KMS-11 (cell line): ENCODE data around the gene PHGDH.

Source experiments
- H2AFZ ChIP-seq: fragments of 200-600 bp; sonication (generic); 2 replicates; pipeline ENCODE4 v1.6.1; 2016; ENCODE audit warnings: antibody characterized with exemption, mixed run types, low read depth
- H3K27ac ChIP-seq: fragments of 200-600 bp; sonication (generic); 2 replicates; pipeline ENCODE4 v1.6.1; 2016; ENCODE audit warnings: mild to moderate bottlenecking, mixed run types
- H3K27me3 ChIP-seq: fragments of 200-600 bp; sonication (generic); 2 replicates; pipeline ENCODE4 v1.6.1; 2017; ENCODE audit warnings: mild to moderate bottlenecking, low read depth, mixed run types, moderate library complexity; ENCODE audit not compliant: insufficient read depth
- H3K36me3 ChIP-seq: fragments of 200-600 bp; sonication (generic); 2 replicates; pipeline ENCODE4 v1.6.1; 2017; ENCODE audit warnings: mild to moderate bottlenecking, mixed run types; ENCODE audit not compliant: insufficient read depth
- H3K4me1 ChIP-seq: fragments of 200-600 bp; sonication (generic); 2 replicates; pipeline ENCODE4 v1.6.1; 2016; ENCODE audit warnings: mild to moderate bottlenecking, low read depth, mixed run types; ENCODE audit not compliant: poor library complexity, severe bottlenecking
- H3K4me2 ChIP-seq: fragments of 200-600 bp; sonication (generic); 2 replicates; pipeline ENCODE4 v1.7.0; 2016; ENCODE audit warnings: mild to moderate bottlenecking, mixed run types
- H3K4me3 ChIP-seq: fragments of 200-600 bp; sonication (generic); IDR thresholded peaks from 2 replicates; pipeline ENCODE4 v1.6.1; 2017; ENCODE audit warnings: low read depth, low read length, mixed read lengths; ENCODE audit not compliant: insufficient read depth
- H3K79me2 ChIP-seq: fragments of 200-600 bp; sonication (generic); 2 replicates; pipeline ENCODE4 v1.6.1; 2016; ENCODE audit warnings: low read depth, mixed run types; ENCODE audit not compliant: insufficient read depth
- H3K9ac ChIP-seq: fragments of 200-600 bp; sonication (generic); 2 replicates; pipeline ENCODE4 v1.6.1; 2016; ENCODE audit warnings: mild to moderate bottlenecking, mixed run types
- H4K20me1 ChIP-seq: fragments of 200-600 bp; sonication (generic); 2 replicates; pipeline ENCODE4 v1.6.1; 2016; ENCODE audit warnings: mild to moderate bottlenecking, mixed run types; ENCODE audit not compliant: insufficient read depth
- TF ChIP-seq, protein P1 (sequence below): fragments of 200-600 bp; sonication (generic); conservative IDR thresholded peaks from 2 replicates; pipeline ENCODE4 v1.6.1; 2017; ENCODE audit warnings: low read depth, mild to moderate bottlenecking, antibody characterized with exemption, low read length, moderate library complexity, mixed read lengths

Gene PHGDH

DNA sequence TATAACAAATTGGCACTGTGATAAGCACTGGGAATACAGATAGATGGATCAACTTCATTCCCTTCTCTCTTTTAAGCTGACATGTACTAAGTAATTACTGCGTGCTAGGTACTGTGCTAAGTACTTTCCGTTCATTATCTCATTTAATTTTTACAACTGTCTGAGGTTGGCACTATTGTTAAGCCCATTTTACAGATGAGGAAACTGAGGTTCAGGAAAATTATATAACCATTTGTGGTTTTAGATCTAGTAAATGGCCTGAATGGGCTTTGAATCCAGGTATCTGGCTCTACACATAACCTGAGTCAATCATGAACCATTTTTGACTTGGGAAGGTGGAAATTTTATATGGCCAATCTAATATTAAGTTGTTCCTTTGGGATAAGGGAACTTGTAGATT is 60.6 kb downstream of the PHGDH start:
- Histone ChIP-seq H3K9ac (no peak overlapping the region), H3K4me1 (no peaks in the 10 kb centered on the region), H3K27ac (no peak overlapping the region), H3K79me2 (no peaks in the 10 kb centered on the region), H3K4me3 (no peak overlapping the region), H4K20me1 (no peaks in the 10 kb centered on the region), H3K4me2 (no peak overlapping the region), H2AFZ (no peak overlapping the region), H3K27me3 (no peaks in the 10 kb centered on the region), H3K36me3 (no peaks in the 10 kb centered on the region)
- TF ChIP-seq, protein P1, sequence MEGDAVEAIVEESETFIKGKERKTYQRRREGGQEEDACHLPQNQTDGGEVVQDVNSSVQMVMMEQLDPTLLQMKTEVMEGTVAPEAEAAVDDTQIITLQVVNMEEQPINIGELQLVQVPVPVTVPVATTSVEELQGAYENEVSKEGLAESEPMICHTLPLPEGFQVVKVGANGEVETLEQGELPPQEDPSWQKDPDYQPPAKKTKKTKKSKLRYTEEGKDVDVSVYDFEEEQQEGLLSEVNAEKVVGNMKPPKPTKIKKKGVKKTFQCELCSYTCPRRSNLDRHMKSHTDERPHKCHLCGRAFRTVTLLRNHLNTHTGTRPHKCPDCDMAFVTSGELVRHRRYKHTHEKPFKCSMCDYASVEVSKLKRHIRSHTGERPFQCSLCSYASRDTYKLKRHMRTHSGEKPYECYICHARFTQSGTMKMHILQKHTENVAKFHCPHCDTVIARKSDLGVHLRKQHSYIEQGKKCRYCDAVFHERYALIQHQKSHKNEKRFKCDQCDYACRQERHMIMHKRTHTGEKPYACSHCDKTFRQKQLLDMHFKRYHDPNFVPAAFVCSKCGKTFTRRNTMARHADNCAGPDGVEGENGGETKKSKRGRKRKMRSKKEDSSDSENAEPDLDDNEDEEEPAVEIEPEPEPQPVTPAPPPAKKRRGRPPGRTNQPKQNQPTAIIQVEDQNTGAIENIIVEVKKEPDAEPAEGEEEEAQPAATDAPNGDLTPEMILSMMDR, result no peak

DNA sequence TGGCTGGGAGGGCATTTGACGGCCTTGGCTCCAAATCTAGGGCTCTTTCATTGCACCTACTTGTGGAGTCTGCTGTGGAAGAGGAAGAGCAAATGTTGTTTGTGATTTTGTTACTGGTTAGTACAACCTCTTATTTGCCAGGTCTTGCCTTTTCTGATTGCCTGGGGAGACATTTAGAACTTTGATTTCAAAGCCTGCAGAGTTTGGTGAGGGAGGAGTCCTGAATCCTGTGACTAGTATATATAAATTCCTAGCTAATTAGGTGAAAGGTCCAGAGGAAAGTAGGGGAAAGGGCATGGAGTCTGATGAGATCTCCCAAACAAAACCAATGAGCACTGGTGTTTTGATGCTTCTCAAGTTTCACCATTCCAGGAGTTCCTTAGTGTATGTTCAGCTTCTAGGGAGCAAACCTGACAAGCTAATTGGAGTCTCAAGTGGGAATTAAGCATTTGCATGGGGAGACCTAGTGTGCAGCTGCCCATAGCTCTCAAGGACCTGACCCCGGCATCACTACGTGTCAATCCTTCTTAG is 62.0 kb downstream of the PHGDH start:
- TF ChIP-seq, protein P1, result no peak
- Histone ChIP-seq H3K79me2 (no peaks in the 10 kb centered on the region), H3K4me1 (no peaks in the 10 kb centered on the region), H3K27me3 (no peaks in the 10 kb centered on the region), H4K20me1 (no peaks in the 10 kb centered on the region), H2AFZ (no peak overlapping the region), H3K4me3 (no peak overlapping the region), H3K27ac (no peak overlapping the region), H3K9ac (no peak overlapping the region), H3K36me3 (no peaks in the 10 kb centered on the region), H3K4me2 (no peak overlapping the region)

DNA sequence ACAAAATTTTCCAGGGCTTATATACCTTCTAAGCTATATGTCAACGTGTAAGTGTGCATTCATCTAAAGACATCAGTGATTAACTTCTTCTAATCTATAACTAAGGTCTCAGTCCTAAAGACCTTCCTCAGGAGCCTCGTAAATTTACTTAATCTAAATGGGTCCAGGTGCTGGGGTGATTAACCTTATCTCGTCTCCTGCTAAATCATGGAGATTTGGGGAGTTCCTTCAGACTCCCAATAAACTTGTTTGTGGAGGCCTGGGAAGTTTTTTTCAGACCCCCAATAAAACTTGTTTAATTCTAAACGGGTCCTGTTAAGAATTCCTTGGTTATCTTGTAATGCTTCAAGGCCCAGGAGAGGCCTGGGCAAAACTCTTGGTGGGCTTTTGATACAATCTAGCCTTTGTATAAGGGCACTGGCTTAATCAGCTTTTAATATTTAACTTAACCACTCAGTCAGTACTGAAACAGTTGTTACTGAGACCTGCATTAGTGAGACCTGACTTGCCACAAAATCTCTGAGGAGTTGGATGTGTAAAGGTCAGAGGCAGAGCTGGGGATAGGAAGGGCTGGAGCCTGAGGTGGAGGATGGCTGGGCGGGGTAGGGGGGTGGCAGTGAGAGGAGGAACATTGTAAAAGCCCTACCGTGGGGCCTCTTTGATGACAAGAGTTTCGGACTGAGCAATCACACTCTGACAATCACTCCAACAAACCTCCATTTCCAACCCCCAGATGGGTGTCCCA is 63.2 kb downstream of the PHGDH start:
- H3K4me2 ChIP-seq, result no peak overlapping the region
- no peaks in the 10 kb centered on the region for H3K79me2 ChIP-seq
- H3K36me3 ChIP-seq, result no peaks in the 10 kb centered on the region
- H4K20me1 ChIP-seq, result no peaks in the 10 kb centered on the region
- H3K27ac ChIP-seq, result no peak overlapping the region
- H3K9ac ChIP-seq, result no peak overlapping the region
- H3K4me1 ChIP-seq, result no peaks in the 10 kb centered on the region
- no peaks in the 10 kb centered on the region for H3K27me3 ChIP-seq
- TF ChIP-seq, protein P1, result no peak
- H2AFZ ChIP-seq, result no peak overlapping the region
- no peak overlapping the region for H3K4me3 ChIP-seq

DNA sequence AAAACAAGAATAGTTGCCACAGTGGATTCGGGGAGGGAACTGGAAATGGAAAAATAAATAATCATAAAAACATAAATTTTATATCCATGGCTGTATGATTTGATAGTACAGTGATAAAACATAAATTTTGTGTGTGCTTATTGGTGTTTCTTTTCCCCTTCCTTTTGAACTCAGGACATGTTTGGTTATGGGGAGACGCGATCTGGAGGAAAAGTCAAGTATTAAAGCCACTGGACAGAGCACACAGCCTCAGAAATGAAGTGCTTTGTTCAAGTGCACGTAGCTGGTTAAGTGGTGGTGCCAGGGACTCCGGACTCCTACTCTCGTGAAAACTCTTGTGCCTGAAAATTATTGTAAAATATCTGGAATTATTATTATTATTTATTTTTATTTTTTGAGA is 66.6 kb downstream of the PHGDH start:
- H3K36me3 ChIP-seq, result no peaks in the 10 kb centered on the region
- no peak overlapping the region for H3K27ac ChIP-seq
- H3K4me3 ChIP-seq, result no peak overlapping the region
- H3K4me1 ChIP-seq, result peaks cover 3% of the 10 kb centered on the region
- H3K27me3 ChIP-seq, result no peaks in the 10 kb centered on the region
- TF ChIP-seq, protein P1, result no peak
- no peak overlapping the region for H3K4me2 ChIP-seq
- no peak overlapping the region for H2AFZ ChIP-seq
- H4K20me1 ChIP-seq, result no peaks in the 10 kb centered on the region
- no peaks in the 10 kb centered on the region for H3K79me2 ChIP-seq
- H3K9ac ChIP-seq, result no peak overlapping the region
